ENCODE results near the gene CACNA1H. TPM values are rescaled to one million over a fixed set of nuclear protein-coding genes. Genes with fewer than 3 reads are reported as not detected.

The CACNA1H gene
- total RNA-seq = 1.1 TPM

- no peak for ATAC-seq
These were observed at the start of gene CACNA1H for GRCh38 chr16:1152651-1153259. Gene CACNA1H, plus strand, starts transcription at chr16:1153106. Its CDS starts 632 bp downstream, at chr16:1153738.

DNA sequence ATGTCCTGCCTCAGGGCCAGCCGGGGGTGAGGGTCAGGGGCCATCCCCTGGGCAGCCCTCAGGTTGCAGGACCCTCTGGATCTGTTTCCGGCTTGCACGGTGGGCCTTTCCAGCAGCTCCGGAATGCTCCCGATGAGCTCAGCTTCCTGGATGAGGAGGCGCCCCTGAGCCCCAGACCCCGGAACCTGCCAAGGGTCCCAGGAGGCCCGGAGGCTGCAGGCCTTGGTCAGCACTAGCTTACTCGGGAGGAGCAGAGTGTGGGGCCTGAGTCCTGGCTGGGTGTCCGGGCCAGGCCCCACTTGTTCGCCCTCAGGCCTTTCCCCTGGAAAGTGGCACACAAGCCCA is 49.3 kb upstream of the CACNA1H start:
- ATAC-seq = no peak

- peak; percentile 72 for ATAC-seq
These were observed 46.9 kb upstream of the CACNA1H start for GRCh38 chr16:1105888-1106620.

- no peak for ATAC-seq
These were observed 46.2 kb upstream of the CACNA1H start for GRCh38 chr16:1106659-1107058.

- ATAC-seq = no peak
These were observed 45.8 kb upstream of the CACNA1H start for GRCh38 chr16:1107141-1107540.

GRCh38 chr16:1107731-1108130 is 45.2 kb upstream of the CACNA1H start:
- no peak for ATAC-seq

GRCh38 chr16:1108299-1109252 is 44.3 kb upstream of the CACNA1H start:
- ATAC-seq = no peak

DNA sequence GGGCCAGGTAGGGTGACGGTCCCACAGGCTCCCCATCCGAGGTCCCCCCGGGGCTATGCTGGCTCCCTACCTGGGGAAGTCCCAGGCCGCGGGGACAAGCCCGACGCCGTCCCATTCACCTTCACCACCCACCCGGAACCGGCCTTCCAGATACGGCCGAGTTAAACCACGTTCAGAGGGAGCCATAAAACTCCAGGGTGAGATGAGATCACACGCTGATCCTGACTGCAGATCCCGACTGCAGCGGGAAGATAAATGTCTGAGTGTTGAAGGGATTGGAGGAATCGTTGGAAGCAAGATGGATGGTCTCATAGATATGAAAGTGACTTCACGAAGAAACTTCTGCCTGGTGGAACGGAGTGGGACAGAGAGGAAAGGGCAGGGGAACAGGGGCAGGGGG is 43.3 kb upstream of the CACNA1H start:
- no peak for ATAC-seq

- no peak for ATAC-seq
These were observed 40.3 kb upstream of the CACNA1H start for GRCh38 chr16:1112506-1113184.

DNA sequence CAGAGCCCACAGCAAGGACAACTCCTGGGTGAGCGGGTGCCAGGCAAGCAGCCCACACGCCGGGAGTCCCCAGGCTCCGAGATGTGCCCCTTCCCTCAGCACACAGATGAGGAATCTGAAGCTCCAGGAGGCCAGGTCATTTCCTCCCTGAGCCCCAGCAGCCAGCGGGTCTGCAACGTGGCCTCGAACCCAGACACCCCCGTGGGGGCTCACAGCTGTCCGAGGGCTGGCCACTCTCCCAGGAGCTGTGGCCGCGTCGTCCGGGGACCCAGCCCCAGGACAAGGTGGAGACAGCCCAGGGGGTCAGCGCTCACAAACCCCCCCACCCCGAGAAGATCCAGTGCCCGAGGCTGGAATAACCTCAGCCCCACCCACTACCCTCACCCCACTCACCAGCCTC is 39.4 kb upstream of the CACNA1H start:
- ATAC-seq = no peak

GRCh38 chr16:1113889-1114526 is 38.9 kb upstream of the CACNA1H start:
- ATAC-seq = no peak

GRCh38 chr16:1116693-1117077 is 36.2 kb upstream of the CACNA1H start:
- no peak for ATAC-seq

- no peak for ATAC-seq
These were observed 35.6 kb upstream of the CACNA1H start for GRCh38 chr16:1117176-1117900.

- no peak for ATAC-seq
These were observed 35.0 kb upstream of the CACNA1H start for GRCh38 chr16:1117926-1118325.

- ATAC-seq = no peak
These were observed 33.8 kb upstream of the CACNA1H start for GRCh38 chr16:1119129-1119528.

- ATAC-seq = no peak
These were observed 32.9 kb upstream of the CACNA1H start for GRCh38 chr16:1119766-1120576.

- no peak for ATAC-seq
These were observed 32.3 kb upstream of the CACNA1H start for GRCh38 chr16:1120577-1120941.

DNA sequence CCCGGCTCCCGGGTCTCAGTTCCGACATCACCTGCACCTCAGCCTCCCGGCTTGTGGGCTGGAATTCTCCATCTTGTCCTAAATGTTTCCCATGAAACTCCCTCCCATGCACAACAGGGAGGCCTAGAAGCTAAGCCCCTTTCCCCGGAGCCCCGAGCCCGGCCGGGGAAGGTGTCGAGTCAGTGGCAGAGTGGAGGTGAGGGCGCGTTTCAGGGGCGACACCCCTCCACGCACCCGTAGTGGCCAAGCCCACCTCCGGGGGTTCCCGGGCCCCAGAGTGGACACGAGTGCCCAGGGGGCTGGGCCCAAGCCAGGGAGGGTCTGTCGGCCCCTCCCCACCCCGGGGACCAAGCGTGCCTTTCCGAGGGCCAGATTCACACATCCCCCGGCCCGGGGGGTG is 31.9 kb upstream of the CACNA1H start:
- no peak for ATAC-seq

DNA sequence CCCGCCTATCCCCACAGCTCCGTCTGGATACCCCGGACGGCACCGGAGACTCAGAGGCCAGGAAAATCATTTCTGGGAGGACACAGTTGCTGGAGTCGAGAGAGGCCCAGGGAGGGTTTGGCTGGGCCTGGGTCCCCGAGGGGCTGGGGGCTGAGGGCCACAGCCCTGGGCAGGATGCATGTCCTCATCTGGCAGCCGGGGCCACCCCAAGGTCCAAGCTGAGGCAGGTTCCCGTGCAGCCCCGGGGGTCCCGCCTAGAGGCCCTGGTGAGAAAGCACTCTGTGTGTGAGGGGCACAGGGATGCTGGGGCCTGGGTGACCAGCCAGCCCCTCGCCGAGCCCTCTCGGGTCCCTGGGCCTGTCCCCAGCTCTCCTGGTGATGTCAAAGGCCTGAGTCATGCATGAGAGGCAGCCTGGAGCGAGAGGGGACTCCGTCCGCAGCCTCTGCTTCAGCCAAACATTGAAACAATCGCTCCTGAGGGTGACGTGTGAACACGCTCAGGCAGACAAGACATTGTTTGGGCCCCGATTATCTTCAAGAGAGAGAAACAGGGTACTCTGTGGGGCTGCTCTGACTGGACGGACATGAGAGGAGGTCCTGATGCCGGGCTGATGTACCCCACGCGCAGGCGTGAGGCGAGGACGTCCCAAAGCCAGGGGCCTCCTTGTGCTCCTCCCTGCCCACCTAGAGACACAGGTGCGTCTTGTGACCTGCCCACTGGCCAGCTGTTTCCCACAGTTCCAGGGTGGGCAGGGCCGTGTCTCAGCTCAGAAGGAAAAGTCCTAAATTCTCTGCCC is 31.1 kb upstream of the CACNA1H start:
- no peak for ATAC-seq

DNA sequence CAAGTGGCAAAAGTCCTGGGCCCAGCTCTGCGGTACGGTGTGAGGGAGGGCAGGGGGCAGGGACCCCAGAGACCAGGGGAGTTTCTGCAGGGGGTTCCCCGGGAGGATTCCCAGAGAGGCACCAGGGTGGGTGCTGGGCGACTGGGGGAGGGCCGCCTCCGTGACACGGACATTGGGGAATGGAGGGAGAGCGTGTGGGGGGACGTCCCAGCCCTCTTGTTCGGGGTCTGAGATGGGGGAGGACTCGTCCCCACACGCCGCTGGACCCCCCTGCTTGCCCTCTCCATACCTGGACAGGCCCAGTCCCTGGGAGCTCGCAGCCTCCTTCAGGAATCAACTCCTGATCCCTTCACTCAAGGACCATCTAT is 30.5 kb upstream of the CACNA1H start:
- ATAC-seq = no peak

Data from esophagus mucosa (tissue), 1 donor.